Activated T-helper 2 cell treated with anti-CD3 and anti-CD28 coated beads, Interferon-gamma antibody, Interleukin-2, Interleukin-4, amounts not matched to agents 10 μg/mL and 5 μg/mL and 100 μg/mL, durations not matched to agents 14 hours and 24 hours and 36 hours (primary cell): ENCODE results near the gene NUDT3. TPM values are rescaled to one million over a fixed set of nuclear protein-coding genes. Genes with fewer than 3 reads are reported as not detected.

Experiments used
- DNase-seq: peaks from one replicate; pipeline ENCODE4 v3.0.0; 2021; ENCODE audit warnings: low spot score
- H3K27ac Mint-ChIP-seq: one replicate; pipeline ENCODE4 v1.8.0; 2021; ENCODE audit warnings: mixed read lengths
- H3K27me3 Mint-ChIP-seq: one replicate; pipeline ENCODE4 v1.8.0; 2021; ENCODE audit warnings: low read depth, mixed read lengths
- H3K36me3 Mint-ChIP-seq: one replicate; pipeline ENCODE4 v1.8.0; 2021; ENCODE audit warnings: low read depth, mixed read lengths
- H3K4me1 Mint-ChIP-seq: one replicate; pipeline ENCODE4 v1.8.0; 2021; ENCODE audit warnings: low read depth, mixed read lengths
- H3K4me3 Mint-ChIP-seq: one replicate; pipeline ENCODE4 v1.8.0; 2021; ENCODE audit warnings: low read depth, mild to moderate bottlenecking, moderate library complexity, mixed read lengths
- H3K9me3 Mint-ChIP-seq: one replicate; pipeline ENCODE4 v1.8.0; 2021; ENCODE audit warnings: mixed read lengths
- intact Hi-C: fragments of 100-400 bp; cut with micrococcal nuclease; formaldehyde crosslinking; loops from one replicate; pipeline ENCODE4 v1.15.1; 2023
- total RNA-seq: library from RNA; stranded (reverse); gene quantifications from 2 replicates; pipeline ENCODE4 v1.2.3, GENCODE V29; 2022

The NUDT3 gene
- total RNA-seq, 1 donor from 2014 or later, result 21.3 TPM

- Mint-ChIP-seq H3K4me3 (peak overlapping the region; percentile 38), H3K27ac (peak overlapping the region; percentile 88), H3K27me3 (no peaks in the 10 kb centered on the region), H3K36me3 (peaks cover 70% of the 10 kb centered on the region), H3K9me3 (no peaks in the 10 kb centered on the region), H3K4me1 (peaks cover 60% of the 10 kb centered on the region)
- intact Hi-C loops, result loop anchor here (10.0 kb wide), 1 partner anchor 511 kb away; the partner anchor contains the start of gene SNRPC
- DNase-seq, result no peak
Measured at GRCh38 chr6:34243901-34244884, 148.3 kb downstream of the NUDT3 start.

DNA sequence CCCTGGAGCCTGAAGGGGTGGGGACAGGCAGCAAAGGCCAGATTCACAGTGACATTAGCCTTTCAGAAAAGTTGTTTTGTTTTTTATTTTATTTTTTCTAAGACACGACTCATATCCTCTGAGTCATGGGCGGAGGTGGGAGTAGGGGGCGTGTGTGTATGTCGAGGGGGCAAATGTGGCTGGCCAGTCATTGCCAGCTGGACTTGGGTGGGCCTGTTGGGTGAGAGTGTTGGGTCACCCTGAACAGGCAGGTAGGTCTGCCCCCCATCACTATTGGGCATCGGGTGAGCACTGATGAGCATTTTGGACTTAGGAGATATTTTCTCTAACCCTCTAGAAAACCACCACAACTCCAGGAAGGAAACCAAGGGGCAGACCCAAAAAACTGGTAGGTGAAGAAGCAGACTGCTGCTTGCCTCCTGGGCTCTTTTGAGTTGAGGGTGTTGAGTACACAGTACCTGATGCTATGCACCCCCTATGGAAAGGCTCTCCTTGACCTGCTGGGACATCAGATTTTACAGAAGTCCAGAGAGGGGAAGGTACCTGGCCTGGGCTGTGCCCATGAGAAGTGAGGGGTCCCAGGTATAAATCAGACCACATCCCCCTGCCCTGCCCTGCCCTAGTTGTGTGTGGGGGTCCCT, 149.2 kb downstream of the NUDT3 start:
- H3K4me1 Mint-ChIP-seq, result peaks cover 67% of the 10 kb centered on the region
- DNase-seq, result no peak
- intact Hi-C loops, result loop anchor here (10.0 kb wide), 1 partner anchor 512 kb away; the partner anchor contains the start of gene SNRPC
- no peaks in the 10 kb centered on the region for H3K27me3 Mint-ChIP-seq
- H3K4me3 Mint-ChIP-seq, result peak overlapping the region; percentile 2
- peak overlapping the region; percentile 73 for H3K27ac Mint-ChIP-seq
- H3K36me3 Mint-ChIP-seq, result peaks cover 79% of the 10 kb centered on the region
- H3K9me3 Mint-ChIP-seq, result no peaks in the 10 kb centered on the region

DNA sequence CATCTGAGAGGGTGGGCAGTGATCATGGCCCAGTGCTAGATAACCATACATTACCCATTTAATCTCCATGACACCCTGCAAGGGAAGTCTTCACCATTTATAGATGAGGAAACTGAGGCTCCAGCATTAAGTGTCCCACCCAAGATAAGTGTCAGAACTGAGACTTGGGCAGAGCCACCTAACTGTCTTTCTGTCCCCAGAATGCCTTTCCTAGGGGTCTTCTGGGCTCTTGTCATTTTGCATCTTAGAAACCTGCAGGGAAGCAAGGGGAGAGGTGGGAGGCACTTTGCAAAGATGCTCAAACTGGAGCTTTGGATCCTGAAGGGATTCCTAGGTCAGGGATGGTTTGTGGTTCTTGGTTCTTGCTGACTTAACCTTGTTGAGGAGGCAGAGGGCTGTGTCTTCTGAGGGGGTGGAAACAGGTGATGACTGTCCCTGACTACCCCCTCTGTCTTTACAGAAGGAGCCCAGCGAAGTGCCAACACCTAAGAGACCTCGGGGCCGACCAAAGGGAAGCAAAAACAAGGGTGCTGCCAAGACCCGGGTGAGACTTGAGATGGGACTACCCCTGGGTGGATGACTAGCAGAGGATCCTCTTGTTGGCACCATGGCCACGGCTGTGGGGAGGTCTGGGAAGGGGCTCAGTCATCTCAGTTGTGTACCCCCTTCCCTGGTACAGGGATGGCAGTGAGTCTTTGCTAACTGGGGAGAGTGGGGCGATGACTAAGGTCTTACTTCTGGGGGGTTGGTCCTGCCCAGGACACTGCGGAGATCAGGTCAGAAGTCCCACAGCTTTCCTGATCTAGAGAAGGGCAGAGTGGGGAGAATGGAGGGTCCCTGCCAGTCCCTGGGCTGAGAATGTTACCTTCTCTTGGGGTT, 150.0 kb downstream of the NUDT3 start:
- Mint-ChIP-seq H3K9me3 (no peaks in the 10 kb centered on the region), H3K36me3 (peaks cover 80% of the 10 kb centered on the region)
- intact Hi-C loops, result loop anchor here (10.0 kb wide), 1 partner anchor 512 kb away; the partner anchor contains the start of gene SNRPC

DNA sequence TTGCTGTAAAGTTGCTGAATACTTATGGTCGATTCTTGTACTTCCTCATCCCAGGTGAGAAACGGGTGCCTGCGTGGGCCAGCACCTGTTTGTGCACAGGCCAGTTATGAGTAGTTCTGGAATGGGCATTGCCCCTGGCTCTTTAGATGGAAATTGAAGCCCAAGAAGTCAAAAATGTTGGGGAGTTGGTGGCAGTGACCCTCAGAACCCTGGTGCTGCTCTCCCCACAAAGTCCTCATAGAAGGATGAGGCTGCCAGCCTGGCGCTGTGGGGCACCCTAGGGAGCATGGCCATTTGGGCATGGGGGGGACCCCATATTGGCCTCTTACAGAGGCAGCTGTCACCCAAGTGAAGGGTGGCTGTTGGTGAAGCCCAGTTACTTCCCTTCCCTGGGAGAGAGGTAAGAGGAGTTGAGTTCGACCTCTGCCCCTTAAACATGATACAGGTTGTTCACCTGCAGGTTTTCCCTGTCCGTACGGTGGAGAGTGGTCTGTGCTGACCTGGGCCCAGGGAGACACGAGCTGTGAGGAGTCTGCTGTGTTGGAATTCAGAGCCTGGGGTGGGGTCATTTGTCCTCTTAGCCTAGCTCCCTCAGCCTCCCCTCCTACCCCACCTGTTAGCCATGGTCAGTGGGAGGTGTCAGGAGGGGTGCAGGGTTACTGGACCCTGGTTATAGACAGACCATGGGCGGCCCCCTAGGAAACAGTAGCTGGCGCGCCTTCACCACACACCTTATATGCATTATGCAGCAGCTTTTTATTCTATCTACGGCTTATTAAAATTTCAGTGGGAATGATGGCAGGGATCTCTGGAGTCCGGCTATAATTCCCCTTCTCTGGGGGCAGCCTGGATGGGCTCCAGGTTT, 150.9 kb downstream of the NUDT3 start:
- Mint-ChIP-seq H3K27ac (peak overlapping the region; percentile 31), H3K4me3 (no peak overlapping the region), H3K9me3 (no peaks in the 10 kb centered on the region), H3K36me3 (peaks cover 75% of the 10 kb centered on the region), H3K27me3 (no peaks in the 10 kb centered on the region), H3K4me1 (peaks cover 61% of the 10 kb centered on the region)
- no peak for DNase-seq
- intact Hi-C loops, result loop anchor here (10.0 kb wide), 1 partner anchor 513 kb away; the partner anchor contains the start of gene SNRPC

More for the DNA sequence above, 150.0 kb downstream of the NUDT3 start:
- H3K27me3 Mint-ChIP-seq, result no peaks in the 10 kb centered on the region
- no peak for DNase-seq
- peak overlapping the region; percentile 73 for H3K27ac Mint-ChIP-seq
- H3K4me3 Mint-ChIP-seq, result peak overlapping the region; percentile 2
- peaks cover 61% of the 10 kb centered on the region for H3K4me1 Mint-ChIP-seq

GRCh38 chr6:34240329-34241248, 151.9 kb downstream of the NUDT3 start:
- H3K4me1 Mint-ChIP-seq, result peaks cover 58% of the 10 kb centered on the region
- no peak for DNase-seq
- H3K27ac Mint-ChIP-seq, result peak overlapping the region; percentile 50
- peaks cover 67% of the 10 kb centered on the region for H3K36me3 Mint-ChIP-seq
- intact Hi-C loops, result loop anchor here (10.0 kb wide), 1 partner anchor 514 kb away; the partner anchor contains the start of gene SNRPC
- peak overlapping the region; percentile 19 for H3K4me3 Mint-ChIP-seq
- H3K27me3 Mint-ChIP-seq, result no peaks in the 10 kb centered on the region
- H3K9me3 Mint-ChIP-seq, result no peaks in the 10 kb centered on the region

DNA sequence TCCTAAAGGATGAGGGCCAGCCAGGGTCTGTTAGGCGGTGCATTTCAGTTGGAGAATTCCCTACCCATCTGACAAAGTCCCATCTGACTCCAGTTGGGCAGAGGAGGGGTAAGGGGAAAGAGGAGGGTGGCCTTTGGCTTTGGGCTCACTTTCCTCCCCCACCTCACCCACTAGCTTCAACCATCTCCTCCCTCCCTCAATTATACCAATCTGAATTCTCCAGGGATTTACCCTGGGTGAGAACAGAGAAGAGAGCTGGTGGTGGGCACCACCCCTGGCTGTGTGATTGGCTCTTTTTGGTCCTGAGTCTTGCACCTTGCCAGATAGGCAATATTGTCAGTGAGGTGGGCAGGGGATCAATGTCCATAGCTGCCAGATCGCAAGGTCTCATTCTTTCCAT, 152.6 kb downstream of the NUDT3 start:
- no peak for DNase-seq
- intact Hi-C loops, result loop anchor here (5.0 to 10.0 kb wide), 3 partner anchors 43 to 515 kb away; partner anchors contain the start of gene SNRPC
- Mint-ChIP-seq H3K27ac (peak overlapping the region; percentile 50), H3K4me1 (peaks cover 56% of the 10 kb centered on the region), H3K4me3 (peak overlapping the region; percentile 19), H3K27me3 (no peaks in the 10 kb centered on the region), H3K9me3 (no peaks in the 10 kb centered on the region), H3K36me3 (peaks cover 60% of the 10 kb centered on the region)

DNA sequence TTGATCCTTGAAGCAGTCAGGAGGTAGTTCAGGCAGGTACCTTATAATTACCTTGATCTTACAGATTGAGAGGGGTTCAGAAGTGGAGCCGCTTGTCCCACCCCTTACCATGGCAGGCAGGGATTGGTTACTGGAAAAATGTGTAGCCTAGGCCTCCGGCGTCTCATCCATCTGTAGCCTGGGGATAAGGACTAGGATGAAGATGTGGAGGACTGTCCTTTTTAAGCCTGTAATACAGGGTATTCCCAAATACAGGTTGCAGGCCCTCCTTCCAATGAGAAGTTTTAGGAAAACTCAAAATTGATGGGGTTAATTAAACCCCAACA, 153.0 kb downstream of the NUDT3 start:
- peaks cover 55% of the 10 kb centered on the region for H3K4me1 Mint-ChIP-seq

DNA sequence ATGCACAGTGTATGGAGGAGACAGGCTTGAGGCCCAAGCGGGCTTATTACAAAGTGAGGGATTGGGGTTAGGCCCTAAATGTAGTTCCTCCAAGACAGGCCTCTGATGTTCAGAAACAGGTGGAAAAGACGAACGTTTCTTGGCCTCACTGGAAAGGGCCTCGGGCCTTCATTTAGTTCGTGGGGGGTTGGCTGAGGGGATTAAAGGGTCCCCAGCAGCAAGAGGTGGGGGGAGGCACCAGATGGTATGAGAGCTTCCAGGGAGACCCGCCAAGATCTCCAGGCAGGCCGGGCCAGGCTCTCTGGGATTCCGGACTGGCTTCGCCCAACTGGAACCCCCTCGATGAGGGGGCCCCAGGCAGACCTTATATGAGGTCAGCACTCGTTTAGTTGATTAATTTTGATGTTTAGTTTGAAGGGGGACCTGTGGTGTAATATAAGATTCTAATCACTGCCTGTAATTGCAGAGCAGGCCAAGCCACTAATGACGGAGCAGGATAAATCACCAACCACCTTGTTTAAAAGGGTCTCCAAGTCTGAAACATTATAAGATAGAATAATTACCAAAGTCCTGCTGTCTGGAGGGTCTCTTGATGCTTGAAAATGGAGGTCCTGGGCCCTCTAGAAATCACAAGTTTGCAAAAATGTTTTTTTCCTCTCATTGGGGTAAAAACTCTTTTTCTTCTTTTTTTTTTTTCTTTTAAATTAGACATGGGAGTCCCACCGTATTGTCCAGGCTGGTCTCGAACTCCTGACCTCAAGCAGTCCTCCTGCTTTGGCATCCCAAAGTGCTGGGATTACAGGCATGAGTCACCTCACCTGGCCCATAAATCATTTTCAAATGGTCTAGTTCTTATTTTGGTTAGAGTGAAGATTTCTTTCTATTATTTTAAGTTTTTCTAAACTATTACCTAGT, 153.6 kb downstream of the NUDT3 start:
- Mint-ChIP-seq H3K4me1 (peaks cover 58% of the 10 kb centered on the region), H3K4me3 (peak overlapping the region; percentile 91), H3K27me3 (no peaks in the 10 kb centered on the region), H3K9me3 (no peaks in the 10 kb centered on the region), H3K36me3 (peaks cover 53% of the 10 kb centered on the region), H3K27ac (peak overlapping the region; percentile 86)
- no peak for DNase-seq
- intact Hi-C loops, result loop anchor here (5.0 kb wide), 2 partner anchors 42 to 57 kb away; no protein-coding TSS in a partner anchor

More for the DNA sequence above, 153.0 kb downstream of the NUDT3 start:
- intact Hi-C loops, result loop anchor here (5.0 kb wide), 2 partner anchors 42 to 57 kb away; no protein-coding TSS in a partner anchor
- H3K36me3 Mint-ChIP-seq, result peaks cover 56% of the 10 kb centered on the region
- peak overlapping the region; percentile 91 for H3K4me3 Mint-ChIP-seq
- H3K9me3 Mint-ChIP-seq, result no peaks in the 10 kb centered on the region
- no peaks in the 10 kb centered on the region for H3K27me3 Mint-ChIP-seq
- no peak for DNase-seq
- H3K27ac Mint-ChIP-seq, result peak overlapping the region; percentile 55

DNA sequence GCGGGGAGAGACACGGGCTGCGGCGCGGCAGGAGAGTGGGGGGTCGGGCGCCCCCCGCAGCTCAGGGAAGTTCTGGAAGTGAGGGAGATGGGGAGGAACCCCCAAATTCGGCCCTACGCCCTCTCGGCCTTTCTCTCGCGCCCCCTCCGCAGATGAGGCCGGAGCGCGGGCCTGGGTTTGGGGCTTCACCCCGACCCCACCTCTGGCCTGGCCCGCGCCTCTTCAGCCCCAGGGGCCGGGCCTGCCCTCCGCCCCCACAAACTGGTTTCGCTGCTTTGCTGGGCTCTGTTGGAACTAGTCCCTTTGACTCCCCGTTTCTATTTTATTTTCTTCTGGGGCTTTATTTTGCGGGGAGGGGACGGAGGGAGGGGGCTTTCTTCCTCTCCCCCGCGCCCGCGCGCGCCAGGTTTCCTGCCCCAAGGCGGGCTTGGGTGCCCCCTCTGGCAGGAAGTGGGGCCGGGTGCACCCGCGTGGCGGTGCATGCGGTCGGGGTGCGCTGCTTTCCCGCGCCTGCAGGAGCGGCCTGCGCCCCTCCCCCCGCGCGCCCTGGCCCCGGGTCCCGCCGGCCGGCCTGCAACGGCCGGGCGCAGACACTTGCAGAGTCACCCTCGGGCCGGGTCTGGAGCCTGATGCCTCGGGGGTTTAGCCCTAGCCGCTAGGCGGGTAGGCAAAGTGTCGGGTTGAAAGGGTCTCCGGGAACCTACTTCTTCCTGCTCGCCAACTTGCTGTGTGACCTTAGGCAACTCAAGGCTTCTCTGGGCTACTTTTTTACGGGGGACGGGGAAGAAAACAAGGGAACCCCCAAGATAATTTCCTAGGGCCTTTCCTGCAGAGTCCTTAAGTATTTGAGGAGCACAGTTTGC, 154.5 kb downstream of the NUDT3 start:
- Mint-ChIP-seq H3K4me3 (peak overlapping the region; percentile 91), H3K4me1 (peaks cover 50% of the 10 kb centered on the region), H3K27me3 (no peaks in the 10 kb centered on the region), H3K9me3 (no peaks in the 10 kb centered on the region), H3K36me3 (peaks cover 44% of the 10 kb centered on the region), H3K27ac (peak overlapping the region; percentile 94)
- intact Hi-C loops, result loop anchor here (5.0 kb wide), 2 partner anchors 41 to 56 kb away; no protein-coding TSS in a partner anchor
- peak; percentile 75 for DNase-seq
